ENCODE results near the gene C10orf53.

Gene C10orf53

DNA sequence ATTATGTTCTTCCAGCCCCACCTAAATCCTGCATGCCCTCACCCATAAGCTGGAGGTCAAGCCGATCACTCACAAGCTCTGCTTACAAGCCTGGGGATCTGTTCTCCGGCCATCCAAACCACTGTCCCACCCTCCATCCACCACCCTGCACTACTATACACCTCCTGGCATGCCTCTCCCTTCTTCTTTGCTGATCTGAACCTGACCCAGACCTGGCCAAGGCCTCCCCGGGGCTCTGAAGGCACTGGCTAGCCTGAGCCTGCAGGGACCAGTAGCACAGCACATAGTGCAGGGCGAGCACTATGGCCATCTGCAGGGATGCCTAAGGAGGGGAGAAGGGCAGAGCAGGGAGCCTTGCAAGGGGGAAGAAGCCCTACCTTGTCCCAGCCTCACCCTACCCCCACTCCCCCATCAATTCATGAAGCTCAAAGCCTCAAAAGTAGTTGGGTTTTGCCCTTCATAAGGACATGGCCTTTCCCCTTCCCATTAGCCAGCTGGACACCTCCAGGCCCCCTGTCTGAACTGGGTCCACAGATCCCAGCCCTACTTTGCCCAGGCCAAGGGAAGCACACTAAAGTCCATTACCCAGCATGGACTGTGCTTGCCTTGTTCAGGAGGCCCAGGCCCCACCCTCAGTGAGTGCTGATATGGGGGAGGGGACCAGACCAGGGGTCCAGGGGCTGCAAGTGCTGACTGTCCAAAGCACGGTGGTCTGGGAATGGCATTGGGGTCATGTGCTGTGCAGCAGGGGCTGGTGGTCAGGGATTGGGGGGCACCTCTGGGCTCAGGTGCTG is 36.0 kb upstream of the C10orf53 start:
- TF ChIP-seq, protein P1, sequence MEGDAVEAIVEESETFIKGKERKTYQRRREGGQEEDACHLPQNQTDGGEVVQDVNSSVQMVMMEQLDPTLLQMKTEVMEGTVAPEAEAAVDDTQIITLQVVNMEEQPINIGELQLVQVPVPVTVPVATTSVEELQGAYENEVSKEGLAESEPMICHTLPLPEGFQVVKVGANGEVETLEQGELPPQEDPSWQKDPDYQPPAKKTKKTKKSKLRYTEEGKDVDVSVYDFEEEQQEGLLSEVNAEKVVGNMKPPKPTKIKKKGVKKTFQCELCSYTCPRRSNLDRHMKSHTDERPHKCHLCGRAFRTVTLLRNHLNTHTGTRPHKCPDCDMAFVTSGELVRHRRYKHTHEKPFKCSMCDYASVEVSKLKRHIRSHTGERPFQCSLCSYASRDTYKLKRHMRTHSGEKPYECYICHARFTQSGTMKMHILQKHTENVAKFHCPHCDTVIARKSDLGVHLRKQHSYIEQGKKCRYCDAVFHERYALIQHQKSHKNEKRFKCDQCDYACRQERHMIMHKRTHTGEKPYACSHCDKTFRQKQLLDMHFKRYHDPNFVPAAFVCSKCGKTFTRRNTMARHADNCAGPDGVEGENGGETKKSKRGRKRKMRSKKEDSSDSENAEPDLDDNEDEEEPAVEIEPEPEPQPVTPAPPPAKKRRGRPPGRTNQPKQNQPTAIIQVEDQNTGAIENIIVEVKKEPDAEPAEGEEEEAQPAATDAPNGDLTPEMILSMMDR (IDR thresholded peaks at IDR 0.05; ENCODE audit: borderline replicate concordance, extremely low read depth, low read length, poor library complexity, severe bottlenecking), result no peak
- no peak for TF ChIP-seq EZH2 (IDR thresholded peaks at IDR 0.05; ENCODE audit: borderline replicate concordance, low read depth, low read length, severe bottlenecking)
- Histone ChIP-seq H3K27me3 (ENCODE audit: insufficient read depth, low read length, poor library complexity) (no peaks in the 10 kb centered on the region), H3K36me3 (ENCODE audit: insufficient read depth, low read length) (no peaks in the 10 kb centered on the region), H3K4me3 (ENCODE audit: low read depth in 1 of 2, low read length in 2 of 2) (no peak overlapping the region), H3K79me2 (ENCODE audit: insufficient read depth, low read length) (no peaks in the 10 kb centered on the region), H2AFZ (ENCODE audit: low read depth, low read length) (no peak overlapping the region), H3K9me3 (ENCODE audit: insufficient read depth, low read length, severe bottlenecking) (no peaks in the 10 kb centered on the region), H3K9ac (ENCODE audit: low read depth, low read length) (no peak overlapping the region), H4K20me1 (ENCODE audit: insufficient read depth, low read length) (no peaks in the 10 kb centered on the region), H3K4me2 (ENCODE audit: insufficient read depth, low read length) (no peak overlapping the region), H3K4me1 (ENCODE audit: insufficient read depth, low read length) (peaks cover 18% of the 10 kb centered on the region), H3K27ac (ENCODE audit: low read length) (no peak overlapping the region)
- ATAC-seq (ENCODE audit: insufficient read depth, low read depth) (no peak), DNase-seq (no peak)

DNA sequence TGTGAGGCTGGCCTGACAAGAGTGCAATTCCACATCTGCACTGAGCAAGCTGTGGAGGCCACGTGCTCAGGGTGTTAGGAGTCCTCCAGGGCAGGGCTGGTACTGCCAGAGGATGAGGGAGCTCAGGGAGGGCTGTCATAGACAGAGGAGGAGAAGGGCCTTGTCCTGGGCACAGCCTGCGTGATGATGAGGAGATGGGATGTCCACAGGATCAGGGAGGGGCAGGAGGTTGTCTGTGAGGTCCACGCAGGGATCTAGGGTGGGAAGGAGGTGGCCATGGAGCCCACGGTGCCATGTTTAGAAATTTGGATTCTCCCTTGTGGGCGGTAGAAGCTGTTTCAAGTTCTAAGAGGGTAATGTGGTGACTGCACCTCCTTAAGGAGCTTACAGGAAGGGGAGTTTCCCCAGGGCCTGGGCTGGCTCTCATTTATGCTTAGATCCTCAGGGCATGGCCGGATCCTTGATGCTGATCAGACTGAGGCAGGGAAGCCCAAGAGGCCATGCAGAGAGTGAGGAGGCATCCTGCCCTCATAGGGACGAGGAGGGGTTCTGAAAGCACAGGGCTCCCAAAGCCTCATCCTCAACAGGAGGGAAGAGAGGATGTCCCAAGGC is 35.3 kb upstream of the C10orf53 start:
- no peak overlapping the region for H3K27ac ChIP-seq (ENCODE audit: low read length)
- no peak overlapping the region for H3K4me2 ChIP-seq (ENCODE audit: insufficient read depth, low read length)
- no peak overlapping the region for H2AFZ ChIP-seq (ENCODE audit: low read depth, low read length)
- no peak for ATAC-seq (ENCODE audit: insufficient read depth, low read depth)
- H3K79me2 ChIP-seq (ENCODE audit: insufficient read depth, low read length), result no peaks in the 10 kb centered on the region
- no peak overlapping the region for H3K9ac ChIP-seq (ENCODE audit: low read depth, low read length)
- H3K36me3 ChIP-seq (ENCODE audit: insufficient read depth, low read length), result no peaks in the 10 kb centered on the region
- no peak for DNase-seq
- H3K9me3 ChIP-seq (ENCODE audit: insufficient read depth, low read length, severe bottlenecking), result no peaks in the 10 kb centered on the region
- H3K27me3 ChIP-seq (ENCODE audit: insufficient read depth, low read length, poor library complexity), result no peaks in the 10 kb centered on the region
- TF ChIP-seq, protein P1 (IDR thresholded peaks at IDR 0.05; ENCODE audit: borderline replicate concordance, extremely low read depth, low read length, poor library complexity, severe bottlenecking), result no peak
- no peak for TF ChIP-seq EZH2 (IDR thresholded peaks at IDR 0.05; ENCODE audit: borderline replicate concordance, low read depth, low read length, severe bottlenecking)
- no peak overlapping the region for H3K4me3 ChIP-seq (ENCODE audit: low read depth in 1 of 2, low read length in 2 of 2)
- H3K4me1 ChIP-seq (ENCODE audit: insufficient read depth, low read length), result peaks cover 25% of the 10 kb centered on the region
- no peaks in the 10 kb centered on the region for H4K20me1 ChIP-seq (ENCODE audit: insufficient read depth, low read length)

DNA sequence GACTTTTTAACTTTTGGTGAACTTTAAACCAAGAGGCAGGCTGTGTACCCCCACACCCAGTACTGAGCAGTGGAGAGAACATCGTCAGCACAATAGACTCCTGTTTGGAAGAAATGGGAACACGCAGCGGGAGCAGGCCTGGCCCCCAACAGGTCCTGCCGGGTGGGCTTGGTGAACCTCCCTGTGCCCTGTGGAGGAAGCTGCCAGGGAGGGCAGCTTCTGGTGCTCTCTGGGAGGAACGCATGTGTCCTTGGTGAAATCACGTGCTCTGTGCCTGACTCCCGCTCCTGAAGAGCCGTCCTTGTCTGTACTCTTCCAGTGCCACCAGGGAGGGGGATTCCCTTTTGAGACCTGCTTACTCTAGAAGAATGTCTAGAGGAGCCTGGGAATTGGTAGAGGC is 34.0 kb upstream of the C10orf53 start:
- TF ChIP-seq EZH2 (IDR thresholded peaks at IDR 0.05; ENCODE audit: borderline replicate concordance, low read depth, low read length, severe bottlenecking), result no peak
- TF ChIP-seq, protein P1 (IDR thresholded peaks at IDR 0.05; ENCODE audit: borderline replicate concordance, extremely low read depth, low read length, poor library complexity, severe bottlenecking), result no peak

More for the DNA sequence above, 34.0 kb upstream of the C10orf53 start:
- H3K27me3 ChIP-seq (ENCODE audit: insufficient read depth, low read length, poor library complexity), result no peaks in the 10 kb centered on the region
- H3K4me1 ChIP-seq (ENCODE audit: insufficient read depth, low read length), result peaks cover 37% of the 10 kb centered on the region
- H3K9me3 ChIP-seq (ENCODE audit: insufficient read depth, low read length, severe bottlenecking), result no peaks in the 10 kb centered on the region
- H3K79me2 ChIP-seq (ENCODE audit: insufficient read depth, low read length), result no peaks in the 10 kb centered on the region
- DNase-seq, result no peak
- H2AFZ ChIP-seq (ENCODE audit: low read depth, low read length), result no peak overlapping the region
- H3K4me2 ChIP-seq (ENCODE audit: insufficient read depth, low read length), result no peak overlapping the region
- no peaks in the 10 kb centered on the region for H3K36me3 ChIP-seq (ENCODE audit: insufficient read depth, low read length)
- no peak overlapping the region for H3K4me3 ChIP-seq (ENCODE audit: low read depth in 1 of 2, low read length in 2 of 2)
- no peak overlapping the region for H3K27ac ChIP-seq (ENCODE audit: low read length)
- H4K20me1 ChIP-seq (ENCODE audit: insufficient read depth, low read length), result no peaks in the 10 kb centered on the region
- no peak overlapping the region for H3K9ac ChIP-seq (ENCODE audit: low read depth, low read length)
- ATAC-seq (ENCODE audit: insufficient read depth, low read depth), result no peak

Data from DND-41 (cell line).